PFSK-1 (cell line): ENCODE data around the gene RNF121.

Experiments
- FOXP2 ChIP-seq: optimal IDR thresholded peaks from 2 replicates; pipeline ENCODE3; 2011; ENCODE audit warnings: borderline replicate concordance, control low read depth, inconsistent platforms; ENCODE audit not compliant: insufficient read depth; ENCODE audit errors: extremely low read length, extremely low read depth
- POLR2AphosphoS5 ChIP-seq: IDR thresholded peaks from 2 replicates; pipeline ENCODE4 v1.6.1; 2012; ENCODE audit warnings: low read depth, mild to moderate bottlenecking, control low read depth, low read length, moderate library complexity
- SIN3A ChIP-seq: IDR thresholded peaks from 2 replicates; pipeline ENCODE4 v1.6.1; 2012; ENCODE audit warnings: mild to moderate bottlenecking, low read length, moderate library complexity, borderline replicate concordance; ENCODE audit not compliant: insufficient read depth
- TAF1 ChIP-seq: IDR thresholded peaks from 2 replicates; pipeline ENCODE4 v1.6.1; 2012; ENCODE audit warnings: low read length, control low read depth, borderline replicate concordance; ENCODE audit not compliant: insufficient read depth

DNA sequence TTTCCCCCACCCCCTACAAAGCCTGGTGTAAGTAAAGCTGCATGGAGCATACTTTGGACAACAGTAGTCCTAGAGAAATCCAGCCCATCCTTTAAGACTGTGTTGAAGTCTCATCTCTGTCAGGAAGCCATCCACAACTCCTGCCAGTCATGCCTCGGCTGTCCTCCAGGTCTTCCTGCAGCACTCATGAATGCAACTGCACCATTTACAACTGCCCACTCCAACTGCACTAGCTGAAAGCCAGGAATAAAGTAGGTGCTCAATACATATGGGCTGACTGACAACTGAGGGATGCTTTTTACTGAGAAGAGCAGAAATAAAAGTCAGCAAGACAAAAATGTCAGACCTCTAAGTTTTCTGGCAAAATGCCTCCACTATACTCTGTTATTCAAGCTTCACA is 97.2 kb downstream of the RNF121 start:
- TF ChIP-seq TAF1 (no peak), SIN3A (no peak), POLR2AphosphoS5 (no peak), FOXP2 (no peak)
